ENCODE data around the gene TBKBP1.

Gene TBKBP1, protein sequence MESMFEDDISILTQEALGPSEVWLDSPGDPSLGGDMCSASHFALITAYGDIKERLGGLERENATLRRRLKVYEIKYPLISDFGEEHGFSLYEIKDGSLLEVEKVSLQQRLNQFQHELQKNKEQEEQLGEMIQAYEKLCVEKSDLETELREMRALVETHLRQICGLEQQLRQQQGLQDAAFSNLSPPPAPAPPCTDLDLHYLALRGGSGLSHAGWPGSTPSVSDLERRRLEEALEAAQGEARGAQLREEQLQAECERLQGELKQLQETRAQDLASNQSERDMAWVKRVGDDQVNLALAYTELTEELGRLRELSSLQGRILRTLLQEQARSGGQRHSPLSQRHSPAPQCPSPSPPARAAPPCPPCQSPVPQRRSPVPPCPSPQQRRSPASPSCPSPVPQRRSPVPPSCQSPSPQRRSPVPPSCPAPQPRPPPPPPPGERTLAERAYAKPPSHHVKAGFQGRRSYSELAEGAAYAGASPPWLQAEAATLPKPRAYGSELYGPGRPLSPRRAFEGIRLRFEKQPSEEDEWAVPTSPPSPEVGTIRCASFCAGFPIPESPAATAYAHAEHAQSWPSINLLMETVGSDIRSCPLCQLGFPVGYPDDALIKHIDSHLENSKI

DNA sequence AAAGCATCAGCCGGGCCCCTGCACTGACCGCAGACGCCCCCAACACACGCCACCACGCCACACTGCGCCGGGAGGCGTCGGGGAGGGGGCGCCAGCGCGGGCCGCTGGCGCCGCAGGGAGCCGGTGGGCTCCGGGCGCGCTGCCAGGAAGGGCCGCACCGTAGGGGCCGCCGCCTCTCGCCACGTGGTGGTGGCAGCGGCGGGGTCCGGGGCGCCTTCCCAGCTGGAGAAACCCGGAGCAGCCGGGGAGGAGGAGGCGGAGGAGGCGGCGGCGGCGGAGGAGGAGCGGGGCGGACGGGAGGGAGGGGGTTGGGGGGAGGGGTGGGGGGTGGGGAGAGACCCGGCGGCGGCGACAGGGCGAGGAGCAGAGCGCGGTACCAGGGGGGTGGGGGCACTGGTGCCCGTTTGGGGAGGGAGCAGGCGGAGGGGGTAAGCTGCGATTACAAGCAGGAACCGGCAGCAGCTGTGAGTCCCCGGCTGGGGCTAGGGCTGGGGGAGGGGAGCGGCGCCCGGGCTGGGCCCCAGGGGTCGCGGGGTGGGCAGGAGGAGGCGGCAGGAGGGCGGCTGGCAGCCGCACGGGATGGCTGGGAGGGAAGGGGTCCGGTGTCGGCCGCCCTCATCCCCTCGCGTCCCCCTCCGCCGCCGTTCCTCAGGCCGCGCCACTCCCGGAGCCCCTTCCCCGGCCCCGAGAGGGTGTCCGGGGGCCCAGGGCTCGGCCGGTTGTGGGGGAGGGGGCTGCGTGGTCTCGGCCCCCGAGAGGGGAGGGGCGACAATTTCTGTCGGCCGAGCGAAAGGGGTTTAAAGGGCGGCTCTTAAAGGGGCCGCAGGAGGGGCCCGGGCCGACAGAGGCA lies at the start of gene TBKBP1:
Gene TBKBP1, plus strand, starts transcription at position 431 of the 850 bp plus-strand sequence. CDS start 1,952 bp downstream, outside the sequence.
- CTCF ChIA-PET = interaction anchor here (0.6 to 1.2 kb wide), 3 partner anchors 17 to 437 kb away, joined by 3 to 4 read pairs (median 3); no protein-coding TSS in a partner anchor
- H3K9me3 ChIP-seq (ENCODE audit: control insufficient read depth, insufficient read depth, low read depth, low read length) = no peaks in the 10 kb centered on the region
- peak within 1 kb of the TSS; percentile 65 for H3K4me3 ChIP-seq (ENCODE audit: low read depth, low read length)
- H3K4me1 ChIP-seq (ENCODE audit: control insufficient read depth, insufficient read depth, low read length) = peaks cover 12% of the 10 kb centered on the region
- peak within 1 kb of the TSS; percentile 74 for H3K27ac ChIP-seq (ENCODE audit: extremely low read depth, low read depth, low read length)
- H3K36me3 ChIP-seq (ENCODE audit: control insufficient read depth in 2 of 2, insufficient read depth in 1 of 2, low read length in 2 of 2) = peaks cover 5 to 22% of the 10 kb centered on the region in 2 experiments; a peak in 2 of 3 replicates
- POLR2A ChIA-PET = interaction anchor here (0.6 to 2.2 kb wide), 6 partner anchors 31 to 377 kb away, joined by 3 to 7 read pairs (median 4); partner anchors contain the start of genes KPNB1 and OSBPL7
- TF ChIP-seq ZBTB20 (tag by site-specific recombination; IDR thresholded peaks at IDR 0.05) = peak; percentile 98
- peak; percentile 58 for TF ChIP-seq KLF16 (tag by site-specific recombination; IDR thresholded peaks at IDR 0.05)
- TF ChIP-seq ZFP69B (tag by site-specific recombination; IDR thresholded peaks at IDR 0.05) = peak; percentile 96
- TF ChIP-seq ZXDB (tag by site-specific recombination; IDR thresholded peaks at IDR 0.05) = peak; percentile 50; the same call in 1 of the 2 replicates
- TF ChIP-seq, protein P1, sequence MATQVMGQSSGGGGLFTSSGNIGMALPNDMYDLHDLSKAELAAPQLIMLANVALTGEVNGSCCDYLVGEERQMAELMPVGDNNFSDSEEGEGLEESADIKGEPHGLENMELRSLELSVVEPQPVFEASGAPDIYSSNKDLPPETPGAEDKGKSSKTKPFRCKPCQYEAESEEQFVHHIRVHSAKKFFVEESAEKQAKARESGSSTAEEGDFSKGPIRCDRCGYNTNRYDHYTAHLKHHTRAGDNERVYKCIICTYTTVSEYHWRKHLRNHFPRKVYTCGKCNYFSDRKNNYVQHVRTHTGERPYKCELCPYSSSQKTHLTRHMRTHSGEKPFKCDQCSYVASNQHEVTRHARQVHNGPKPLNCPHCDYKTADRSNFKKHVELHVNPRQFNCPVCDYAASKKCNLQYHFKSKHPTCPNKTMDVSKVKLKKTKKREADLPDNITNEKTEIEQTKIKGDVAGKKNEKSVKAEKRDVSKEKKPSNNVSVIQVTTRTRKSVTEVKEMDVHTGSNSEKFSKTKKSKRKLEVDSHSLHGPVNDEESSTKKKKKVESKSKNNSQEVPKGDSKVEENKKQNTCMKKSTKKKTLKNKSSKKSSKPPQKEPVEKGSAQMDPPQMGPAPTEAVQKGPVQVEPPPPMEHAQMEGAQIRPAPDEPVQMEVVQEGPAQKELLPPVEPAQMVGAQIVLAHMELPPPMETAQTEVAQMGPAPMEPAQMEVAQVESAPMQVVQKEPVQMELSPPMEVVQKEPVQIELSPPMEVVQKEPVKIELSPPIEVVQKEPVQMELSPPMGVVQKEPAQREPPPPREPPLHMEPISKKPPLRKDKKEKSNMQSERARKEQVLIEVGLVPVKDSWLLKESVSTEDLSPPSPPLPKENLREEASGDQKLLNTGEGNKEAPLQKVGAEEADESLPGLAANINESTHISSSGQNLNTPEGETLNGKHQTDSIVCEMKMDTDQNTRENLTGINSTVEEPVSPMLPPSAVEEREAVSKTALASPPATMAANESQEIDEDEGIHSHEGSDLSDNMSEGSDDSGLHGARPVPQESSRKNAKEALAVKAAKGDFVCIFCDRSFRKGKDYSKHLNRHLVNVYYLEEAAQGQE (tag by site-specific recombination; IDR thresholded peaks at IDR 0.05) = no peak
- no peak for TF ChIP-seq ZNF350 (tag by site-specific recombination; IDR thresholded peaks at IDR 0.05)
- TF ChIP-seq ZFHX2 (tag by site-specific recombination; conservative IDR thresholded peaks at IDR 0.05) = peak; percentile 73; the same call in 1 of the 2 replicates
- 0 out of 2 replicates have a peak, but pooled peaks have one; percentile 42 for TF ChIP-seq KLF8 (tag by site-specific recombination; IDR thresholded peaks at IDR 0.05)
- TF ChIP-seq ZNF560 (tag by site-specific recombination; IDR thresholded peaks at IDR 0.05; ENCODE audit: borderline replicate concordance) = no peak
- TF ChIP-seq, protein P2, sequence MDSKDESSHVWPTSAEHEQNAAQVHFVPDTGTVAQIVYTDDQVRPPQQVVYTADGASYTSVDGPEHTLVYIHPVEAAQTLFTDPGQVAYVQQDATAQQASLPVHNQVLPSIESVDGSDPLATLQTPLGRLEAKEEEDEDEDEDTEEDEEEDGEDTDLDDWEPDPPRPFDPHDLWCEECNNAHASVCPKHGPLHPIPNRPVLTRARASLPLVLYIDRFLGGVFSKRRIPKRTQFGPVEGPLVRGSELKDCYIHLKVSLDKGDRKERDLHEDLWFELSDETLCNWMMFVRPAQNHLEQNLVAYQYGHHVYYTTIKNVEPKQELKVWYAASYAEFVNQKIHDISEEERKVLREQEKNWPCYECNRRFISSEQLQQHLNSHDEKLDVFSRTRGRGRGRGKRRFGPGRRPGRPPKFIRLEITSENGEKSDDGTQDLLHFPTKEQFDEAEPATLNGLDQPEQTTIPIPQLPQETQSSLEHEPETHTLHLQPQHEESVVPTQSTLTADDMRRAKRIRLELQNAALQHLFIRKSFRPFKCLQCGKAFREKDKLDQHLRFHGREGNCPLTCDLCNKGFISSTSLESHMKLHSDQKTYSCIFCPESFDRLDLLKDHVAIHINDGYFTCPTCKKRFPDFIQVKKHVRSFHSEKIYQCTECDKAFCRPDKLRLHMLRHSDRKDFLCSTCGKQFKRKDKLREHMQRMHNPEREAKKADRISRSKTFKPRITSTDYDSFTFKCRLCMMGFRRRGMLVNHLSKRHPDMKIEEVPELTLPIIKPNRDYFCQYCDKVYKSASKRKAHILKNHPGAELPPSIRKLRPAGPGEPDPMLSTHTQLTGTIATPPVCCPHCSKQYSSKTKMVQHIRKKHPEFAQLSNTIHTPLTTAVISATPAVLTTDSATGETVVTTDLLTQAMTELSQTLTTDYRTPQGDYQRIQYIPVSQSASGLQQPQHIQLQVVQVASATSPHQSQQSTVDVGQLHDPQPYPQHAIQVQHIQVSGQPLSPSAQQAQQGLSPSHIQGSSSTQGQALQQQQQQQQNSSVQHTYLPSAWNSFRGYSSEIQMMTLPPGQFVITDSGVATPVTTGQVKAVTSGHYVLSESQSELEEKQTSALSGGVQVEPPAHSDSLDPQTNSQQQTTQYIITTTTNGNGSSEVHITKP (tag by site-specific recombination; IDR thresholded peaks at IDR 0.05) = peak; percentile 64
- 0 out of 2 replicates have a peak, but pooled peaks have one; percentile 37 for TF ChIP-seq KLF10 (tag by site-specific recombination; IDR thresholded peaks at IDR 0.05)
- TF ChIP-seq SP7 (tag by site-specific recombination; IDR thresholded peaks at IDR 0.05) = 0 out of 2 replicates have a peak, but pooled peaks have one; percentile 21
- no peak for TF ChIP-seq ZNF548 (tag by site-specific recombination; IDR thresholded peaks at IDR 0.05)
- no peak for TF ChIP-seq ZBTB17 (tag by site-specific recombination; IDR thresholded peaks at IDR 0.05)
- TF ChIP-seq, protein P3, sequence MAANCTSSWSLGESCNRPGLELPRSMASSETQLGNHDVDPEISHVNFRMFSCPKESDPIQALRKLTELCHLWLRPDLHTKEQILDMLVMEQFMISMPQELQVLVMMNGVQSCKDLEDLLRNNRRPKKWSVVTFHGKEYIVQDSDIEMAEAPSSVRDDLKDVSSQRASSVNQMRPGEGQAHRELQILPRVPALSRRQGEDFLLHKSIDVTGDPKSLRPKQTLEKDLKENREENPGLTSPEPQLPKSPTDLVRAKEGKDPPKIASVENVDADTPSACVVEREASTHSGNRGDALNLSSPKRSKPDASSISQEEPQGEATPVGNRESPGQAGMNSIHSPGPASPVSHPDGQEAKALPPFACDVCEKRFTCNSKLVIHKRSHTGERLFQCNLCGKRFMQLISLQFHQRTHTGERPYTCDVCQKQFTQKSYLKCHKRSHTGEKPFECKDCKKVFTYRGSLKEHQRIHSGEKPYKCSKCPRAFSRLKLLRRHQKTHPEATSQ (tag by site-specific recombination; IDR thresholded peaks at IDR 0.05) = 0 out of 2 replicates have a peak, but pooled peaks have one; percentile 29
- 0 out of 2 replicates have a peak, but pooled peaks have one; percentile 56 for TF ChIP-seq ZSCAN30 (tag by site-specific recombination; IDR thresholded peaks at IDR 0.05)
- TF ChIP-seq, protein P4, sequence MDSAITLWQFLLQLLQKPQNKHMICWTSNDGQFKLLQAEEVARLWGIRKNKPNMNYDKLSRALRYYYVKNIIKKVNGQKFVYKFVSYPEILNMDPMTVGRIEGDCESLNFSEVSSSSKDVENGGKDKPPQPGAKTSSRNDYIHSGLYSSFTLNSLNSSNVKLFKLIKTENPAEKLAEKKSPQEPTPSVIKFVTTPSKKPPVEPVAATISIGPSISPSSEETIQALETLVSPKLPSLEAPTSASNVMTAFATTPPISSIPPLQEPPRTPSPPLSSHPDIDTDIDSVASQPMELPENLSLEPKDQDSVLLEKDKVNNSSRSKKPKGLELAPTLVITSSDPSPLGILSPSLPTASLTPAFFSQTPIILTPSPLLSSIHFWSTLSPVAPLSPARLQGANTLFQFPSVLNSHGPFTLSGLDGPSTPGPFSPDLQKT (IDR thresholded peaks at IDR 0.05; ENCODE audit: borderline replicate concordance, low read depth, low read length) = no peak
- 0 out of 2 replicates have a peak, but pooled peaks have one; percentile 41 for TF ChIP-seq ZBTB48 (tag by site-specific recombination; IDR thresholded peaks at IDR 0.05)
- TF ChIP-seq ZNF140 (tag by site-specific recombination; IDR thresholded peaks at IDR 0.05) = no peak
- peak; percentile 74 for TF ChIP-seq ZNF660 (tag by site-specific recombination; IDR thresholded peaks at IDR 0.05)
- TF ChIP-seq IKZF3 (tag by site-specific recombination; IDR thresholded peaks at IDR 0.05) = peak; percentile 84
- 0 out of 2 replicates have a peak, but pooled peaks have one; percentile 31 for TF ChIP-seq GLIS2 (tag by site-specific recombination; IDR thresholded peaks at IDR 0.05)
- peak; percentile 19; the same call in 1 of the 2 replicates for TF ChIP-seq KLF9 (tag by site-specific recombination; IDR thresholded peaks at IDR 0.05; ENCODE audit: low read depth)
- 0 out of 2 replicates have a peak, but pooled peaks have one; percentile 22 for TF ChIP-seq ZBTB7A (tag by site-specific recombination; IDR thresholded peaks at IDR 0.05; ENCODE audit: low read depth)
